HG03060 (cell line): ENCODE data around the gene ATAD2B.

ENCODE experiments used
- ATAC-seq: cut with Tn5 transposase; IDR thresholded peaks from one replicate; pipeline ENCODE4 v1.9.1; 2021; ENCODE audit warnings: low read depth, moderate number of reproducible peaks; ENCODE audit not compliant: unreplicated experiment

Gene ATAD2B

DNA sequence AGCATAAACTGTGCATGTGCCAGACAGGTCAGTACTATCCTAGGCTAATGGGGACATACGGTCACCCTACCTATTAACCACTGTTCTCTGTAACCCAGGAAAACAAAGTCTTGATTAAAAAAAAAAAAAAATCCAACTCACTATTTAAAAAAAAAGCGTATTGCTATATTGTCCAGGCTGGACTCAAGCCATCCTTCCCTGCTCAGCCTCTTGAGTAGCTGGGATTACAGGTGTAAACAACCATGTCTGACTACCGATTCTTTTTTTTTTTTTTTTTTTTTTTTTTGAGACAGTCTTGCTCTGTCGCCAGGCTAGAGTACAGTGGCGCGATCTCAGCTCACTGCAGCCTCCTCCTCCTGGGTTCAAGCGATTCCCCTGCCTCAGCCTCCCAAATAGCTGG is 11.6 kb downstream of the ATAD2B start:
- no peak for ATAC-seq

DNA sequence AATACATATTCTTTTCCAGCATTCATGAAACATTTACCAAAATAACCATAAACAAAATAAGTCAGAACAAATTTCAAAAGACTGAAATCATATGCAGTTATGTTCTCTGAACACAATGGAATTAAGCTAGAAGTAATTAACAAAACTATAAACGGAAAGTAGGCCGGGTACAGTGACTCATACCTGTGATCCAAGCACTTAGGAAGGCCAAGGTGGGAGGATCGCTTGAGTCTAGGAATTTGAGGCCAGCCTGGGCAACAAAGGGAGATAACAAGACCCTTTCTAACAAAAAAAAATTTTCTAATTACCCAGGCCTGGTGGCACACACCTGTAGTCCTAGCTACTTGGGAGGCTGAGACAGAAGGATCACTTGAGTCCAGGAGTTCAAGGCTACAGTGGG is 14.9 kb downstream of the ATAD2B start:
- no peak for ATAC-seq

DNA sequence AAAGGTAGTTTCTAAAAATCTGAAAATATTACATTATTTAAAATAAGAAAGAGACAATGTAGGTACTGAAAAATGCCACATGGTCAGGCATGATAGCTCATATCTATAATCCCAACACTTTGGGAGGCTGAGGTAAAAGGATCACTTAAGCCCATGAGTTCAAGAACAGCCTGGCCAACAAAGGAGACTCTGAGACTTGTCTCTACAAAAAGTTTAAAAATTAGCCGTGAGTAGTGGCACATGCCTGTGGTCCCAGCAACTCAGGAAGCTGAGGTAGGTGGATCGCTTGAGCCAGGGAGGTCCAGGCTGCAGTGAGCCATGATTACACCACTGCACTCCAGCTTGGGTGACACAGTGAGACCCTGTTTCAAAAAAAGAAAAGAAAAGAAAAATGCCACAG is 21.8 kb downstream of the ATAD2B start:
- no peak for ATAC-seq

- ATAC-seq = no peak
These were observed 22.2 kb downstream of the ATAD2B start for GRCh38 chr2:23904692-23905091.

GRCh38 chr2:23904215-23904614 is 22.7 kb downstream of the ATAD2B start:
- ATAC-seq = no peak

GRCh38 chr2:23903034-23903433 is 23.9 kb downstream of the ATAD2B start:
- no peak for ATAC-seq

- ATAC-seq = no peak
These were observed 24.7 kb downstream of the ATAD2B start for GRCh38 chr2:23901966-23902846.

DNA sequence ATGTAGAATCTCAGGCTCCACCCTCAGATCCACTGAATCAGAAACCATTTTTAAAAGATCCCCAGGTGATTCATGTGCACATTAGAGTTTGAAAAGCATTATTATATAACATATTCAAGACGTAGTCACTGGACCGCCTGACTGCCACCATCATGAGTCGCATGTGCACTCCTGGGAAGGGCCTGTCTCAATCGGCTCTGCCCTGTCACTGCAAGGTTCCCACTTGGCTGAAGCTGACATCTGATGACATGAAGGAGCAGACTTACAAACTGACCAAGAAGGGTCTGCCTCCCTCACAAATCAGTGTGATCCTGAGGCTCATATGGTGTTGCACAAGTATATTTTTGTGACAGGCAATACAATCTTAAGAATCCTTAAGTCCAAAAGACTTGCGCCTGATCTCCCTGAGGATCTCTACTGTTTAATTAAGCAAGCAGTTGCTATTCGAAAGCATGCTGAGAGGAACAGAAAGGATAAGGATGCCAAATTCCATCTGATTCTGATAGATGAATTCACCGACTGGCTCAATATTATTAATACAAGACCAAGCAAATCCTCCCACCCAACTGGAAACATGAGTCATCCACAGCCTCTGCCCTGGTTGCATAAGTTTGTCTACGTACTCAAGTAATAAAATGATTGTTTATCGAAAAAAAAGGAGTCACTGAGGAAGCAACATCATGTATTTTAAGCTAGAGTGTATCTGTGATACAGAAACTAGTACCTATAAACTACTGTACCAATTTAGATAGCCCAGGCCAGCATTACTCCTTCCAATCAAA is 26.2 kb downstream of the ATAD2B start:
- no peak for ATAC-seq

DNA sequence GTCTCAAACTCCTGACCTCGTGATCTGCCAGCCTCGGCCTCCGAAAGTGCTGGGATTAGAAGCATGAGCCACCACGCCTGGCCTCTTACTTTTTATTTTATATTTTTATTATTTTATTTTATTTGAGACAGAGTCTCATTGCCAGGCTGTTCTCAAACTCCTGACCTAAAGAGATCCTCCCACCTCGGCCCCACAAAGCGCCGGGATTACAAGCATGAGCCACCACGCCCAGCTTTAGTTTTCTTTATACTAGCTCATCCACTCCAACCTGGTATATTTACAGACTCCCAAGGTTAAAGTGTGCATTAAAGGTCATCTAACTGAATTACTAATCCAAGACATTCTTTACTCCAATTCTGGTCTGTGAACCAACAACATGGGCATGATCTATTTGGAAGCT is 26.8 kb downstream of the ATAD2B start:
- no peak for ATAC-seq

DNA sequence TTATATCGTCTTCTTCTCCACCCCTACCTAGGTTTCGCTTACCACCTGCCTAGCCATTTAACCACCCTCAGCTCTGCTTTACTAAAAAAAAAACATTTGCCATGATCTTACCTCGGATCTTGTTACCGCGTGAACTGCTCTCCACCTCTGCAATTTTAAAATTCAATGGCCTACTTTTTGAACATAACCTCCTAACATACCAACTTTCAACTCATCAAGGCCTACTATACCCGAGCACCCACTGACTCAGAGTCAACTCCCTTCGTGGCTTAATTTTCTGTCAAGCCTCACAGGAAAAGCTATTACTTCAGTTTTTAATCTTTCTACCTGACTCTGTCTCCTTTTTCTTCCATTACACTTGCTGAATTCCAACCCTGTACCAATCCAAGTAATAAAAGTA is 55.7 kb downstream of the ATAD2B start:
- no peak for ATAC-seq

DNA sequence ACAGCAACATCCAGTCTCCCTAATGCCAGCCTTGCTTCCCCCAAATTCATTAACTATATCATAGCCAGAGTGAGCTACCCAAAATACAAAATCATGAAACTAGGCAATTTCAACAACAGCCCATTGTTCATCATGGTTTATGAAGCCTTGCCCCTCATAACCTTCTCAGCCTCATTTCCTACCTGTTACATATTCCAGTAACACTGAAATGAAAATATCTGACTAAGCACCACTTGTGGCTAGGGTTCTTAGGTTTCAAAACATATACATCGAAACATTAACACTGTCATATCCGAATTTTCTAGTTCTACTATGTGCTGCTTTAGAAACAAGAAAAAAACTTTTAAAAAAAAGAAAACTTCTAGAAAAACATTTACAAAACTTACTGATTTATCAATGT is 59.5 kb downstream of the ATAD2B start:
- ATAC-seq = no peak

GRCh38 chr2:23862716-23863426 is 64.1 kb downstream of the ATAD2B start:
- no peak for ATAC-seq

DNA sequence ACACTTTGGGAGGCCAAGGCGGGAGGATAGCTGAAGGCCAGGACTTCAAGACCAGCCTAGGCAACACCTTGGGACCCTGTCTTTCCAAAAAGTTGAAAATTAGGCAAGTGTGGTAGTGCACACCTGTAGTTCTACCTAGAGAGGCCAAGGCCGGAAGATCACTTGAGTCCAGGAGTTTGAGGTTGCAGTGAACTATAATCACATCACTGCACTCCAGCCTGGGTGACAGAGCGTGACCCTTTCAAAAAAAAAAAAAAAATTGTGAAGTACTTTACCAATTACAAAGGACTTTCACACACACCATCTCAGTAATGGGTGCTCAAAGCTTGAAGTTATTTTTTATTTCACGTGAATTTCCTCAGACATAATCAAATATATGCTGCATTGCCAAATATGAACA is 65.0 kb downstream of the ATAD2B start:
- ATAC-seq = no peak

- no peak for ATAC-seq
These were observed 66.9 kb downstream of the ATAD2B start for GRCh38 chr2:23859983-23860382.

DNA sequence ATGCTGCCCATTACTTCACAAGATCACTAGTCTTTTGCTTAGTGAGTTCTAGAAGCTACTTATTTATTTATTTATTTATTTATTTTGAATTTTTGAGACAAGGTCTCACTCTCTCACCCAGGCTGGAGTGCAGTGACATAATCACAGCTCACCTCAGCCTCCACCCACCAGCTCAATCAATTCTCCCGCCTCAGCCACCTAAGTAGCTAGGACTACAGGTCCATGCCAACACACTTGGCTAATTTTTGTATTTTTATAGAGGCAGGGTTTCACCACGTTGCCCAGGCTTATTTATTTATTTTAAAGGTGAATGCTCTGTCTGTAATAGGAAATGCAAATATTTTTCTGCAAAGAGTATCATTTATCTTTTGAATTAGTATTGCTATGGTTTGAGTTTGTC is 67.7 kb downstream of the ATAD2B start:
- ATAC-seq = no peak

DNA sequence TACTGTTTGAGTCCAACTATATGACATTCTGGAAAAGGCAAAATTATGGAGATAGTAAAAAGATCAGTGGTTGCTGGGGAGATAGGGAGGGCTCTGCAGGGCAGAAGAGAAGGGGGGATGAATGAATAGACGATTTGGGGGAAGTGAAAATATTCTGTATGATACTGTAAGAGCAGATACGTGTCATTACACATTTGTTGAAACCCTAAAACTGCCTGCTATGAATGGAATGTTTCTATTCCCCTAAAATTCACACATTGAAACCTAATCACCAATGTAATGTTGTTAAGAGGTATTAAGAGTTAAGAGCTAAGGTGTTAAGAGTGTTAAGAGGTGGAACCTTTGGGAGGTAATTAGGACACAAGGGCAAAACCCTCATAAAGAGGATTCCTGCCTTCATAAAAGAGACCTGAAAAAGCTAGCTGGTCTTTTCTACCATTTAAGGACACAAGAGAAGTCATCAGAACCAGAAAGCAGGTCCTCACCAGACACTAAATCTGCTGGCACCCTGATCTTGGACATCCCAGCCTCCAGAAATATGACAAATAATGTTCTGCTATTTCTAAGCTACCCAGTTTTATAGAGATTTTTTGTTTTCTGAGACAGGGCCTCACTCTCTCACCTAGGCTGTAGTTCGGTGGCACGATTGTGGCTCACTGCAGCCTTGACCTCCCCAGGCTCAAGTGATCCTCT is 76.2 kb downstream of the ATAD2B start:
- no peak for ATAC-seq

GRCh38 chr2:23844905-23845304 is 82.0 kb downstream of the ATAD2B start:
- no peak for ATAC-seq

GRCh38 chr2:23843051-23843976 is 83.6 kb downstream of the ATAD2B start:
- ATAC-seq = no peak

- ATAC-seq = no peak
These were observed 86.9 kb downstream of the ATAD2B start for GRCh38 chr2:23839919-23840578.
